T47D (cell line): ENCODE results near the gene VEPH1.

Experiments used
- DNase-seq, 2 experiments: peaks; one replicate each; pipeline versions ENCODE4 v3.0.0 to v3.0.0-alpha.2; 2011 to 2012; ENCODE audit warnings: low read depth in 1 of 2, low spot score in 1 of 2
- JUND ChIP-seq: IDR thresholded peaks from 2 replicates; pipeline ENCODE4 v1.6.1; 2012; ENCODE audit warnings: low read depth
- in situ Hi-C: cut with HindIII; loops from 2 replicates; pipeline ENCODE4 v1.10.0; 2016; ENCODE audit warnings: low sequenced_read_pairs, low pct_unique_long_range_greater_than_20kb

VEPH1 gene

DNA sequence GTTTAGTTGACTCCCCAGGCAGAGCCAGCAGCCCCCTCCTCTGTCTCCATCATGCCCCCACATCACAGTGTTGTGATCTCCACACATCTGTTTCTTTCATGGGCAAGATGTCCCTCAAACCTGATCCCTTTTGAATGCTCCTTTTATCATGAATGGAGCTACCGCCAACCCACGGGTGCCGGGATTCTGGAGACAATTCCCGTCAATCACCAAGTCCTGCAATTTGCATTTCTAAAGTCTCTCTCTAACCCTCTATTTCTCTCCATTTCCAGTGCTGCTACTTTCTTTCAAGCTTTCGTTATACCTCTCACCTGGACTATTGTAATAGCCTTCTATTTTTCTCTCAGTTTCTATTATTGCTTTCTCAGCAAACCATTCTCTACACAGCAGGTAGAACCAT, 253.6 kb downstream of the VEPH1 start:
- in situ Hi-C loops, result no loop called here
- no peak for DNase-seq
- TF ChIP-seq JUND, result no peak

DNA sequence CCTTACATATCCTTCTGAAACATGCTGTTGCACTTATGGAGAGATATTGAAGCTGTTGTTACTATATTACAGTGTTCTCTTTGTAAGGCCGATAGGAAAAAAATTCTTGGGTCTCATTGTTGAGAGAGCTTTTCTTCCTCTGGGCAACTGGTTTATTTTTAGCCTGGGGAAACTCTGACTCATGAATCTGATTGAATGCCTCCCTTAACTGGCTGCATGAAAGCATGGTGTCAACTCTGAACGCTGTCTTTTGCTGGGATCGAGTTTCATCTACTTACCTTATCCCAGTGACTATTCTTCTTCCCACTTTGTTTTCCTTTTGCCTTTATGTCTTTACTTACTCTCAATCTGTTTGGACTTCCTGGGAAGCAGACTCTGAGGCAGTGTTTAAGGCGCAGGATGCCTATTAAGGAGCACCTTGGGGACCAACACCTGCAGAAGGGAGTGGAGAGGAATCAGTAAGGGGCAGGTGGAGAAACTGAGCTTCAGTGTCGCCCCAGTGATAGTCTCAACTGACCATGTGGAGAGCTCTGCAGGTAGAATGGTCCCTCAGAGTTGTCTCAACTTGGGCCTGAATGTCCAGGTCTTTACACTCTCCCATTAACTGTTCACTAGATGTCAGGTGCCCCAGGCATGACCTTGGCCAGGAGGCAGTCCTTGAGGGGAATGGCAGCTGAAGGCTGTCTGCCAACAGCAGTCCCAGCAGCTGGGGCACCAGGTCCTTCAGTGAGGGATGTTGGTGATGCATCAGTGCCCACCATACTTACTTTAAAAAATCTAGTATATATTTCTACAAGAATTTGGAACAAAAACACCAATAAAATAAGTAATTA, 254.4 kb downstream of the VEPH1 start:
- no peak for TF ChIP-seq JUND
- in situ Hi-C loops, result no loop called here
- peak in 1 of 2 experiments; percentile 39 for DNase-seq

DNA sequence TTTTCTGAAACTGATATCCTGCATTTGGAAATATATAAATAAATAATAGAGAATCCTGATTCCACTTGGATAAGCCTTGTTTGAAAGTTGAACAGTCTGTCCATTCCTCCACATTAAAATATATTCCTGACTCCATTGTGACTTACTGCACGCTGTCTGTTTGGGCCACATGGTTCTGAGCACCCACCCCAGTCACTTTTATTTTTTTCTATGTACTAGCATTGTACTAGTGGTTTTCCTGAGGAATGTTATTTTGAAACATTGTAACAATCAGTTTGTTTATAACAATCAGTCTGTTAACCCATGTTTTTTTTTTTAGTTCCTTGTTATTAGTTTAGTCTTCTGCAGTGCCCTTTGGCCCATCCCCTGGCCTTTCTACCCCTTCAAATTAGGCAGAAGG, 255.8 kb downstream of the VEPH1 start:
- in situ Hi-C loops, result no loop called here
- DNase-seq, result no peak
- TF ChIP-seq JUND, result no peak

DNA sequence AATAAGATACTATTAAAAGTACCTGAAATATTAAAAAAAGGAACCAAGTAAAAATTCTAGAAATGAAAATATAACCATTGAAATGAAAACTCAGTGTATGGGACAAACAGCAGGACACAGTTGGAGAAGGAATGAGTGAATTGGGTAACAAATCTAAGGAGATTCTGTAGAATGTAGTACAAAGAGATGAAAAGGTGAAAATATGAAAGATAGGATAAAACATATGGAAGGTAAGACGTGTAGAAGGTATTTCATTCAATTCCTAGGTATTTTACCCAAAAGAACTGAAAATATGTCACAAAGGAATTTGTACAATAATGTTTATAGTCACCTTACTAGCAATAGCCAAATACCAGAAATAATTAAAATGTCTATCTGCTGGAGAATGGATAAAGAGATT, 260.4 kb downstream of the VEPH1 start:
- in situ Hi-C loops, result no loop called here
- no peak for DNase-seq
- no peak for TF ChIP-seq JUND

DNA sequence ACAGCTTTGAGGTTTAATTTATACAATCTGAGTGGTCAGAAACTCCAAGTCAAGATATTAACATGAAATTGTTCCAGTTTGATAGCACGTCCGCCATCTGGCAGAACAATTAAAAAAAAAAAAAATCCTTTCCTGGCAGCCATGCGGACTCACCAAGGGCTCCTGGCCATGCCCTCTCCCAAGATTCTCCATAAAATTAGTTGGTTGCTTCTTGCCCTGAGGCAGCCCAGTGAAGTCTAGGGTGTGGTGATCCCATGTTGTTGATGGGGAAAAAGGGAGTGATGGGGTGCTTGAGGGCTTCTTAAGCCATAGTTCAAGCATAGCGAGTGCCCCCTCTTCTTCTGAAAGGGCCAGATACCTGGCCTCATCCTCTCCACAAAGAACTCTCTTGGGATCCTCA, 261.6 kb downstream of the VEPH1 start:
- DNase-seq, result no peak
- in situ Hi-C loops, result no loop called here
- TF ChIP-seq JUND, result no peak

DNA sequence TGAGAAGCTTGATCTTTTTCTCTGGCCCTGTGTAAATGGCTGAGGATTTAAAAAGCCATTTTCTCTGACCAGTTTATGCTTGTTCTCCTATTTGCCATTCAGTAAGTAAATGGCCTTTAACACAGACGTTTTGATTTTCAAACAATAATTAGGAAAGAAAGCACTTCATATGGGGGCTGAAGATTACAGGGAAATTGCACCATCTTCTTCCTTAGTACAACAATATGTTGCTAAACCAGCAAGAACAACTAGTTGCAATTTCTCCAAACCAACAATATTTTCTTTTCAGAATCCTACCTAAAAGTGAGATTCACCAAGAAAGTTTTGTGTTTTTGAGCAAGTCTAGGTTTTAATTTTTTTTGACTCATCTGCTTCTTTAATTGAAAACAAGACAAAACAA, 262.8 kb downstream of the VEPH1 start:
- DNase-seq, result no peak
- TF ChIP-seq JUND, result no peak
- in situ Hi-C loops, result no loop called here

DNA sequence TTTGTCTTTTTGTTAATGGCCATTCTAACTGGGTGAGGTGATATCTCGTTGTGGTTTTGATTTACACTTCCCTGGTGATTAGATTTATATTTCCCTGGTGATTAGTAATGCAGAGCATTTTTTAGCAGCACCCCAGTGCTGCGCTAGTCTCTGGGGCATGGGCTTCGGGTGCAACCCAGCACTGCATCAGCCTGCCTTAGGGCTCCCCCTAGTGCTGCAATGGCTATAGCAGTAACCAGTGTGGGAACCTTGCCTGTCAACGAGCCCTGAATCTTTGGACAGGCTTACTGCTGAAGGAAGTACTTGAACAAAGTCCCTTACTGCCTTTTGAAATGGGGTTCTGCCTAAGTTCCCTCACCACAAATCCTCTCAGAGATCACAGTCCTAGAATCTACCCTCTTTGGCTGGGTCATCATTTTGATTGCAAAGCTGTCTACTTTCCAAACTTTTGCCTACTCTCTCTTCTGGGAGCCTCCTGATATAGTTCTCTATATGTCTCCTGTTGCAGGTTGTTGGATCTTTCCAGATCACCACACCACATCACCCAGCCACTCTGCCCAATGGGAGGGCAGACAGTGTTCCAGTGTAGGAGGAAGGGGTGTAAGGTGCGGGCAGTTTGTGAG, 264.0 kb downstream of the VEPH1 start:
- in situ Hi-C loops, result no loop called here
- DNase-seq, result peak; percentile 54 to 82
- TF ChIP-seq JUND, result no peak

DNA sequence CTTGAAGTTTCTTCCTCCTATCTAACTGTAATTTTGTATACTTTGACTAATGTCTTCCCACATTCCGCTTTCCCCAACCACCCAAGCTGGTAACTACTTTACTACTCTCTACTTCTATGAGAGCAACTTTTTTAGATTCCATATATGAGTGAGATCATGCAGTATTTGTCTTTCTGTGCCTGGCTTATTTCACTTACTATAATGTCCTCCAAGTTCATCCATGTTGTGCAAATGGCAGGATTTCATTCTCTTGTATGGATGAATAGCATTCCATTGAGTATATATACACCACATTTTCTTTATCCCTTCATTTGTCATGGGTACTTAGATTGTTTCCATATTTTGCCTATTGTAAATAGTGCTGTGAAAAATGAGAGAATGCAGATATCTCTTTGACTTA, 264.8 kb downstream of the VEPH1 start:
- in situ Hi-C loops, result no loop called here
- DNase-seq, result no peak
- TF ChIP-seq JUND, result no peak

DNA sequence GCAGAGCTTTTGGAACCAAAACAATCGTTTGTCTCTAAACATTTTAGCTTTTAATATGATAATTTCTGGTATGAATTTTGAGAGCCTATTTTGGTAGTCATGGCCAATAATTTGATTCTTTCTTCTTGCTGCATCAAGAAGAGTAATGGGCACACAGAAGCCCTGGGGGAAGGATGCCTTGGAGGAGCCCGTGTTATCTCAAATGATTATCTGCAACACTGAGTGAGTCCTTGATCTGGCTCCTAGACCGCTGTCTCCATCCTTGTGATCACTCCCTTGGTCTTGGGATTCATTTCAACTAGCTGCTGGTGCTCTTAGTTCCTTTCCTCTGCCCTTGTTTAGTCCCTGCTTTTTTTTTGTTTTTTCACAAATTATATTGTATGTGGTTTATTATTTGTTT, 265.3 kb downstream of the VEPH1 start:
- in situ Hi-C loops, result no loop called here
- TF ChIP-seq JUND, result no peak
- no peak for DNase-seq

DNA sequence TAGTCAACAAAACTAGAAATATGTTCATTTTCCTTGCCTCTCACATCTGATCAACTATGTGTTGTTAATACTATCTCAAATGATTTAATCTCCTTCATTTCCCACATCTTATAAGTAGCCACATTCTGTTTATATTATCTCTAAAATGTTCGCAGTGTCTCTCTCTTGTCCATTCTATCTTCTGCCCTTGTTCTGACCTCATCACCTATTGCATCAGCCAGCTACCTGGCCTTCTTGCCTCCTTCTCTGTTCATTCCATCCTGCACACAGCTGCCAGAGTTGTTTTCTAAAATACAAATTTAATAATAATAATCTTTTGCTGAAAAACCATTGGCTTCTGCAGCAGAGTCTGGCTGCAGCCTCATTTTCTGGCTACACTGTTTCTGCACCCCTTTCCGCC, 267.9 kb downstream of the VEPH1 start:
- DNase-seq, result no peak
- no peak for TF ChIP-seq JUND
- in situ Hi-C loops, result no loop called here

DNA sequence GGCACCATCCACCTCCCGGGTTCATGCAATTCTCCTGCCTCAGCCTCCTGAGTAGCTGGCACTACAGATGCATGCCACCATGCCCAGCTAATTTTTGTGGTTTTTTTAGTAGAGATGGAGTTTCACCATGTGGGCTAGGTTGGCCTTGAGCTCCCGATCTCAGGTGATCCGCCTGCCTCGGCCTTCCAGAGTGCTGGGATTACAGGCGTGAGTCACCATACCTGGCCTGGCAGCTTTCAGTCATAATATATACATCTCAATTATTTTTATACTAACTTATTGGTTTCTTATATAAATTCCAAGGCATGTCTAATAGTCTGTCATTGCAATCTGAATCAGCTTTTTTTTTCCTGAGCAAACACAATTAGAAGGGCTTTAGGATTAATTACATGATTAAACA, 269.3 kb downstream of the VEPH1 start:
- in situ Hi-C loops, result no loop called here
- DNase-seq, result no peak
- no peak for TF ChIP-seq JUND

DNA sequence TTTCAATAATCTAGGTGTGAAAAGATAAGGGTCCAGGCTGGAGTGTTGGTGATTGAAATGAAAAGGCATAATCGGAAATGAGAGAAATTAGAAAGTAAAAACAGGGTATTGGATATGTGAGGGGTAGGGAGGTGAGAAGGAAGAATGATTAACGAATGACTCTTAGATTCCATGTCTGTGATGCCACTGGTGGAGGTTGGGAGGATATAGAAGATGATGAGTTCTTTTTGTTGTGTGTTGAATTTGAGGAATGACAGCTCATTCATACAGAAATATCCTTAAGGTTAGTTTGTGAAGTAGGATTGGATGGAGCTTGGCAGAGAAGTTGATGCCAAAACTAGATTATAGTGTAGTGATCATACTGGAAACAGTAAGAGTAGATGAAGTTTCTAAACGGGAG, 271.1 kb downstream of the VEPH1 start:
- TF ChIP-seq JUND, result no peak
- no peak for DNase-seq
- in situ Hi-C loops, result no loop called here

DNA sequence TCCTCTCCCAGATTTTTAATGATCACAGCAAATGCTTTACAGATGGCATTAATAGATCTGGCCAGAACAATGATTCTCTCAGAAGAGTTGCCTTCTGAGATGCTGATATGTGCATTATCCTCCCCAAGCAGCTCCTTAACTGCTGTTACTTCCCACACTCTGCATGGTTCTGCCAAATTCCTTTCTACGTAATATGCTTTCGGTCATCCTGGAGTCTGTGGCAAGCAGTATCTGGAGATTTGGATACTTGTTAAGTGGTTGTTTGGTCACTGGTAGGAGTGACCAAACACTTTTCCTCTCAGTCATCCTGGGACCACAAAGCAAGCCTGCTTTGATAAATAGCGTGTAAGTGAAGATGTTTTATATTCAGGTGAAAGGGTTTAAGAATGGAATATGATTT, 272.1 kb downstream of the VEPH1 start:
- DNase-seq, result no peak
- no peak for TF ChIP-seq JUND
- in situ Hi-C loops, result no loop called here

DNA sequence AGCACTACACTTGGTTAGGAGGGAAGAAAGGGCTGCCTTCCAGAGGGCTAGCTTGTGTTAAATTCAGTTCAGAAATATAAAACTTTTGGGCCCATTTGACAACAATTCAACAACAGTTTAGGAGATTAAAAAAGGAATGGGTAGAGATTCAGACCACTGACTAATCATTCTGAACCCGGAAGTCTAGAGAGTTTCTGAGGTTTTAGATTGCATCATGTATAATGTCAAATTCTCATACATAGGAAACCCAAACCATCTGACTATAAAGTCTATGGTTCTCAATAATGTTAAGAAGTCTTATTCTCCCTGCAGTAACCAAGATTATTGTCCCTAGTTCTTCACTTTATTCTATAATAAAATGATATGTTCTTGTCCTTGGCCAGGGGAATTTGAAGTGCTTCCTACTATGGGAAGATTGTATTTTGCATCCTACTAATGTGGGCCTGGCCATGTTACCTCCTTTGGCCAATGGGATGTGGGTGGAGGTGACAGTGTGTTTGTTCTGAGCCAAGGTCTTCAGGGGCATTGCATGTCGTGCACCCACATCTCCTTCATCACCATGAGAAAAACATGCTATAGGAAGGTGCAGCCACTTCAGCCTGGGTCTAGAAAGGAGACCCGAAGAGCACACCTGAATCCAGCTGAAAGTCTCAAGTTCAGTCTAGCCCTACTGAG, 276.9 kb downstream of the VEPH1 start:
- in situ Hi-C loops, result no loop called here
- DNase-seq, result no peak
- TF ChIP-seq JUND, result no peak
